Posterior cingulate gyrus (tissue), 11 donors: ENCODE results near the gene CNTNAP2.
A peak's percentile ranks its signal among the peaks of the same experiment; 100 is the strongest.

ENCODE experiments used
- DNase-seq, 10 donors: peaks; one replicate each; pipeline versions ENCODE4 v3.0.0 to v3.0.0-alpha.2; 2020 to 2021; ENCODE audit warnings: mixed read lengths in 3 of 10
- intact Hi-C: fragments of 100-400 bp; cut with DNase I; formaldehyde crosslinking; loops from one replicate; pipeline ENCODE4 v1.15.1; 2023

CNTNAP2 gene

DNA sequence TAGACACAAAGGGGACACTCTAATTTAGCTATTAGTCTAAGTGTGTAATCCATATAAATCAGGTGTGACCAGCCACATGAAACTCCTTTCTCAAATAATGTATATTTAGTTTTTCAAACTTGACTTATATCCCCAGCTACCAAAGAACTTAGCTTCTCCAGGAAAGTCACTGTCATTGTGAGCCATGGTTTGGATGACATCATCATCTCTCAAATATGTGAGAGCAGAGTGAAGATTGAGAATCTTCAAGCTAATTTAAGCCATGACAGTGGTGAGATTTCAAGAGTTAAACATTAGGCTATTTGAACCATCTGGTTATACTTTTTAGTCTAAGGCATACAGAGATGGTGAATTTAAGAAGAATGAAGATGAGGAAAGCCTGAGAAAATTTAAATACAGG, 1165.6 kb downstream of the CNTNAP2 start:
- intact Hi-C loops, result no loop called here
- no peak for DNase-seq

DNA sequence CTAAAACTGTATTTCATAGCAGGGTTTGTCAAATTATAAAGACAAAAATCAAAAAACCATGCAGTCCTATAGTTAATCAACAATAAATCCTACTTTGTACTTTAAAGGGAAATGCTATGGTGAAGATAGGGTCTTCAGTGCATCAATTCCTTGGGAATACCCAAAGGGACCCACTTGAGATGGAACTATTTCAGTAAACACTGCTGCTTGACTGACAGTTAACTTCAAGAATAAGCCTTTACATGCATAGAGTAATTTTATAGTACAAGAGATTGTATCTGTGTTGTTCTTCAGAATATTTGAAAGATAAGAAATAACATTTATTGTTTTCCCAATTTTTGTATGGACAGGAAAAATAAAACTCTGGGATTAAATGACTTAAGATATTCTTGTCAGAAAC, 1179.6 kb downstream of the CNTNAP2 start:
- no peak for DNase-seq
- intact Hi-C loops, result no loop called here

DNA sequence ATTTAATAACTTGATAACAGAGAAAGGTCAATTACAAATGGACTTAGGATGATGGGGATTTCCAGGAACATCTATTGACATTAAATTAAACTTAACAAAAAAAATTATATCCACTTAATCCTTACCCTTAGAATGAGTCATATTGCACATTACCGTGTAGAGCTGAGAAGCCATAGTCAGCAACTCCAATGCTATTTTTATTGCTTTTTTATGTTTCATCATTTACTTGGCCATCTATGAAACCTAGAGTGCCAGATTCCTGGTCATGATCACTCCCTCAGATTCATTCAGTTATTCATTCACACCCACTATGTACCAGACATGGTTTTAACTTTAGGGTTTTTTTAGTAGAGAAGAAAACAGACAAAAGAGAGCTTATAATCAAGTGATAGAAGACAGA, 1180.4 kb downstream of the CNTNAP2 start:
- DNase-seq, result no peak
- intact Hi-C loops, result no loop called here

DNA sequence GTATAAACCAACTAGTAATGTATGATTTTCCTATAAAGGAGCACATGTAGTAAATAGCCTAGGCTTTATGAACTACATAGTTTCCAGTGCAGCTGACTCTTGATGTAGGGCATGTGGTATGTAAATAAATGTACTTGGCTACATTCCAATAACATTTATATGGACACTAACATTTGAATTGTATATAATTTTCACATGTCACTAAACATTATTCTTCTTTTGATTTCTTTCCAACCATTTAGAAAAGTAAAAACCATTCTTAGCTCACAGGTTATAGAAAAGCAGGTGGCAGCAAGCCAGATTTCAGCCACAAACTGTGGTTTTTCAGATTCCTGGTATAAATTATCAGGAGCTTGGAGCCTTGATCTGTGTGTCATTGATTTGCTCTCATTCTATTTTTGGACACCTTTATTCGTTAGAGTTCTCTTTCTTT, 1182.0 kb downstream of the CNTNAP2 start:
- intact Hi-C loops, result no loop called here
- DNase-seq, result no peak

DNA sequence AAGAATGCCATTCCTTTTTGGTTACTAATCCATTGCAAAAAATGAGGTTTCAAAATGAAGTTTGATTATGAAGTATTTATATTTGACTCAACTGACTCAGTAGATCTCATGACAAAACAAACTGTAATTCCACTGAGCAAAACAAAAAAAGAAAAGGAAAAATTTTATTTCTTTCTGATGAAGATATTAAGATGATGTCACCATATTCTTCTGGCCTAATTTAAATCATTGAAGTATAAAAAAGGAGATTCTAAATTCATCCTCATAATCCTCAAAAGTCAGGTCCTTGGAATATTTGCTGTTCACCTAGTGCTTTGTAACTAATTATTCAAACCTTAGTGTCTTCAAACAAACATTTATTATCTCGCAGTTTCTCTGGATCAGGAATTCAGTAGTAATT, 1183.7 kb downstream of the CNTNAP2 start:
- no peak for DNase-seq
- intact Hi-C loops, result no loop called here

DNA sequence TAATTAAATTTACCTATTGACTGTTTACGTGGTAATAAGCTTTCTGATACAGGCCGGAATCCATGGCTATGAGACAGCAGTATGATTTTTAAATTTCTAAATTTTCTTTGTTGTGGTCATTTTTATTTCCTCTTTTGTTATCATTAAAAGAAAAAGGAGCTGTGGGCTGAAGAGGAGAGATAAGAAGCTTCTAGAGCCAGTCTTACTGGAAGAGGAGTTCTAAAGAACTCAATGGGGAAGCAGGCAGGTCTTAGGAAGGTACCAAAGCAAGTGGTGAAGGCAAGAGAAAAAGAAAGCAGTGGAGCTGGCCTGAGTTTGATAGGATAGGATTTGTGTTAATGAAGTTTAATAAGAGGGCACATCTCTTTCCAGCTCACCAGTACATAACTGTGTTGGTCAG, 1187.8 kb downstream of the CNTNAP2 start:
- DNase-seq, result no peak
- intact Hi-C loops, result no loop called here

DNA sequence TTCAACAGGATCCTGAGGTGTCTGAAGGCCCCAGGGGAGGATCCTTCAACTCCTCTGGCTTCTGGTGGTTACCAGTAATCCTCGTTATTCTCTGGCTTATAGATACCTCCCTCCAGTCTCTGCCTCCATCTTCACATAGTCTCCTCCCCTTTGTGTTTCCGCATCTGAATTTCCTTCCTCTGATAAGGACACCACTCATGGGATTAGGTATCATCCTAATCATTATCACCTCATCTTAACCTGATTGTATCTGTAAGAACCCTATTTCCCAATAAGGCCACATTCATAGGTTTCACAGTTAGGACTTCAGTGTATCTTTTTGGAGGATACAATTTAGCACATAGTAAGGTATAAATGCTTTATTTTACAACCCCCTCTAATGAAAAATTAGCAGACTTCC, 1189.2 kb downstream of the CNTNAP2 start:
- intact Hi-C loops, result no loop called here
- DNase-seq, result no peak

DNA sequence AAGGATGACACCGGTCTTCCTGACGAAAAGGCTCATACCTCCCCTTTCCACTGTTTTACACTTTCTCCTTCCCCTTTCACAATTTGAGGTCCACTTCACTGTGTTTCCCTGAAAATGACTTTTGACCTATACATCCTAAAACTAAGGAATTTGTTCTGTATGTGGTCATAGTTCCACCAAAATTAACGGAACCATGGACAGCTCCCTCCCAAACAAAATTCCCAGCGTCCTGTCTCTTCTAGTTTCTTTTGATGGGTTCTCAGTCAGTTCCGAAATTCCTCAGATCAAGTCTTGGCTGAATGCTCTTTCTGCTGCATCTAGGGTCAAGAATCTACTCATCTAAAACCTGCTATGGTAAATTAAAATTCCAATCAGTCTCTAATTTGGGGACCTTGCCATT, 1191.9 kb downstream of the CNTNAP2 start:
- intact Hi-C loops, result no loop called here
- DNase-seq, result no peak

DNA sequence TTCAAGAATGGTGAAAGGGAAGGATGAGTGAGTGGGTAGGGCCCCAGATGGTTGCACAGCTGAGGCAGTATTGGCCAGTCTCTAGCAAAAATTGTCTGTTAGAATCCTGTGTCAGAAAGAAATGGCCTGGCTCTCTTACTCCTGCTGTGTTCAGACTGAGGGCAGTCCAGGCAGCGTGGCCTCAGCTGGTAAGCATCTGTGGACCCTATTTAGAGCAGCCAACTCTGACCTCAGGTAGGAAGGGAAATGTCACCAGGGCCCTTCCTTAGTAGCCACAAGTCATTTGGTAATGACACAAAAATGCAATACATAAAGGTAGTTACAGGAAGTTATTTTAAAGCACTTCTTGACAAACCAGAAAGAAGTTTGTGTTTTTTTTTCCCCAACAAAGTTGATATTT, 1194.7 kb downstream of the CNTNAP2 start:
- intact Hi-C loops, result no loop called here
- DNase-seq, result peak in 1 of 10 donors; percentile 52

DNA sequence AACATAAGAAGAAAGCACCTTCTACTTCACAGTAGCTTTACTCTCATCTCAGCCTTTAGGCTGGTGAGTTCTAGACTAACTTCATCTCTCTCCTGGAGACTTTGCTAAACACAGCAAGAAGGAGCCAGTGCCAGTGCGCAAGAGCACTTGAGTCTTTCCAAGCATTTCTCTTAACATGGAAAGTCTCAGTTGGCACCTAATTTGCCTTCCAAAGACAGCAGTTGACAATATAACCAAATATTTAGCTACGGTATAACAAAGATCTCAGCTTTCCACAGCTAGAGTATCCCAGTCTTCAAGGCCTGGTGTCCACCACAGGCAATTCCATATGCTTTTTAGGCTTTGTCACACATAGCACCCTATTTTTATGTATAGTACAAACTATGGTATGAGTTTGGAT, 1204.9 kb downstream of the CNTNAP2 start:
- no peak for DNase-seq
- intact Hi-C loops, result no loop called here

DNA sequence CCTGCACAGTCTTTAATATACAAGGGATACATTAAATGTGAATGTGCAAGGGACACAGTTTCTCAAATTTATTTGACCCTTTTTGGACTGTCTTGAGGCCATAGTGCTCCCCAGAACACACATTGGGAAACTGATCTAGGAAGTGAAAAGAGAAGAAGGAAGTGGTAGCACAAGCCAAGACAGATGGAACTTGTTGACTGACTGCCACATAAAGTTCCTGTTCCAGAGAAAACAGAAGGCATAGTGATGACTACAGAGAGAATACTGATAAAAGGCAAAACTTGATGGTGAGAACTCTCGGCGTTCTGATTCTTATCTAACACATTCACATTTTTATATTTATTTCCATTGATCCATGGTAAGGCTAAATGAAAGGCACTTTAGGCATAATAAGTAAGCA, 1216.4 kb downstream of the CNTNAP2 start:
- intact Hi-C loops, result no loop called here
- DNase-seq, result no peak

DNA sequence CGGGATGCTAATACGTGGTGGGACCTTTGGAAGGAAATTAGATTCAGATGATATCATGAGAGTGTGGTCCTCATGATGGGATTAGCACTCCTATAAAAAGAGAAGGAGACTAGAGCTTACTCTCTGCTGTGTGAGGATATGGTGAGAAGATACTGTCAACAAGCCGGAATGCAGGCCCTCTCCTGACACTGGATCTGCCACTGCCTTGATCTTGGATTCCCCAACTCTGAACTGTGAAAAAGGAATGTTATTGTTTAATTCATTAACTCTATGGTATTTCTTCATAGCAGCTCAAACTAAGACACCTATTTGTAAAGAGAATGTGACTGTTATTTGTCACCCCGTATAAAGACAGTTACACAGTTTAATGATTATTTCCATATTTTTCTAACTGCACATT, 1246.5 kb downstream of the CNTNAP2 start:
- intact Hi-C loops, result no loop called here

DNA sequence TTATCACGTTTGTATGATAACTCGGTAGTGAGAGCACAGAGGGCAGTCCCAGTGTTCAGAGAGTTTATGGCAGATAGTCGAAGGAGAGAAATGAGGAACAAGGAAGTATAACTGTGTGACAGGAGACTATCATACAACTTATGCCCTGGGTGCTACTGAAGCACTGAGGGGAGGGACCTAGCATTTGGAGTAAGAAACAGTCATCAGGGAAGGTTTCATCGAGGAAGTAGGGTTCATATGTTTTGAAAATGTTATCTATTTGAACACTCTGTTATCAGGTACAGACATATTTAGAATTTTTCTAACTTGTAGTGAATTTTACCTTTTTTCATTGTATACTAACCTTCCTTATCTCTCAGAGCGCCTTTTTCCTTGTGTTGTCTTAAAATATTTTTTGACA, 1259.6 kb downstream of the CNTNAP2 start:
- DNase-seq, result no peak
- intact Hi-C loops, result no loop called here

More for the DNA sequence above, 1246.5 kb downstream of the CNTNAP2 start:
- no peak for DNase-seq

DNA sequence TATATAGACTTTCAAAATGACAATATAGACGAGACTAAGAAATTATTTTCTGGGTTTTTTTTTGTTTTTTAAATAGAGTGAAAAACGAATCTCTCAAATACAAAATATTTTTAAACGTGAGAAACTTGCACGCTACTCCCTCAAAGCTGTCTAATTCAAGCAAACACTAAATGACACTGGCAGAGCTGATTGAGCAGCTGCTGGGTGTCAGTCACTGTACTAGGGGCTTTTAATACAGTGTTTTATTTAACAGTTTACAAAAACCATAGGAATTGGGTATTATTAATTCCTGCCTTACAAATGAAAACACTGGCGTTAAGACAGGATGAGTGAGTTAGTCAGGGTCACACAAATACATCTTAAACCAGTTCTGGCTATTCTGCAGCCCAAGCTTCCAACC, 1264.3 kb downstream of the CNTNAP2 start:
- DNase-seq, result no peak
- intact Hi-C loops, result no loop called here

DNA sequence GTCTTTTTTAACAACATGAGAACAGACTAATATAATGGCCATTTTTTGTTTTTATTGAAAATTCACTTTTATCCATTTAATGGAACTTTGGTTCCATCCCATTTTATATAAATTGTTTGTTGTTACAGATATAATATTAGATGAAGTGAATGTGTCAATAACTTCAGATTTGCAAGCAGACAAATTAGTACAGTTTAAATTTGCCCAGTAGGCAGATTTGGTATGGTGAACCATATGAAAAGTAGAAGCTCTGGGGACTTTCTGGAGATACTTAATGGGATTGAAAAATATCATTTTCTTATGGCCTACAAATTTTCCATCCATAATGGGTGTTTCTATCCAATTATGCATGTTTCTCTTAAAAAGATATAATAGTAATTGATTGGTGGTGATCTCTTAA, 1277.7 kb downstream of the CNTNAP2 start:
- no peak for DNase-seq
- intact Hi-C loops, result no loop called here

DNA sequence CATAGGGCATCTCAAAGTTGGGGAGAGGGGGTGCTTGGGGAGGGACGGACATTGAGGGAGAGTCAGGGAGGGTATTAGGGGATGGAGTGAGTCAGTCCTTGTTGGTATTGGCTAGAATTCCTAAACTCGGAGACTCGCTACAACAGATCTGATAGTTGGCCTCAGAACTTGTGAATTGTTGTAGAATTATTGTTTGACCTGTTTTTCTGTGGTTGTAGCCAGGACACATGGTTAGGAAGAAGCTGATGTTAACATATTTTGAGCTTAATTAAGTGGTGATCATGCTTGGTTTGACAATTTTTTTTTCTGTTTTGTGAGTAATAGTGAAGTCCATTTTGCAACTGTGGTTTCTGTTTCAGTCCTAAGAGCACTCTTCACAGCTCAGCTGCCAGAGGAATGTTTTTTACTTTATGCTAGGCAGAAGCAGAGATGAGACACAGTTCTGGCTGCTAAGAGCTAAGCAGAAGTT, 1283.7 kb downstream of the CNTNAP2 start:
- DNase-seq, result no peak
- intact Hi-C loops, result no loop called here

DNA sequence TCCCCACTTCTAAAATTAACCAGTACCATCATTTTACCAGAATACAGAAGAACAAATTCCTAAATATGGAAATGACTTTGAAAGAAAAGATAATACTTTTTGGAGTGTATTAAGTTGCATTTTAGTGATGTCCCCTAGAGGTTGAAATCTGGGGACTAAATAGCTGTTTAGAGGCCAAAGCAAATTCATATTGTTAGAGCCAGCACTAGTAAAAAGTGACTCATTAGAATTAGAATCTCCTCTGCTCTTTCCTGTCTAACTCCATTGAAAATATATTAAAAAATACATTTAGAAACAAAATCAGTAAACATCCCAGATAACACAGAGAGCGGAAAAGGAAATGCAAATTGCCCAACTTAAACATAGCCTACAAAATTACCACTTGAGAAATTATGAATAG, 1284.3 kb downstream of the CNTNAP2 start:
- intact Hi-C loops, result no loop called here
- DNase-seq, result no peak

DNA sequence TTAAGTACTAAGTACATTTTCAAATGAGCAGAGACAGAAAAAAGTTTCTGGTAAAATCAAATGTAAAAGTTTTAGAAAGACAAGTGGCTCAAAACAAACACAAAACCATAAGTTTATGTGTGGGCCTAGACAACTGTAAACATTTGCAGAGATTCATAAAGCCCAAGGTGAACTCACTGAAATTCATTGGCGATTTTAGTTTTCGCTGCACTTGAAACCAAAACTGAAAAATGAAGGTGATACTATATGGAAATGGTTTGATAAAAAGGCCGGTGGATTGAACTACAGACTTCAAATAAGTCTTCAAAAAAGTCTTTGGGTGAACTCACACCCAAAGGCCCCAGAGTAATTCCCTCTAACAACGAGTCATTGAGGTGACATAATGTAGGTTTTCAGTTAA, 1289.0 kb downstream of the CNTNAP2 start:
- no peak for DNase-seq
- intact Hi-C loops, result no loop called here

DNA sequence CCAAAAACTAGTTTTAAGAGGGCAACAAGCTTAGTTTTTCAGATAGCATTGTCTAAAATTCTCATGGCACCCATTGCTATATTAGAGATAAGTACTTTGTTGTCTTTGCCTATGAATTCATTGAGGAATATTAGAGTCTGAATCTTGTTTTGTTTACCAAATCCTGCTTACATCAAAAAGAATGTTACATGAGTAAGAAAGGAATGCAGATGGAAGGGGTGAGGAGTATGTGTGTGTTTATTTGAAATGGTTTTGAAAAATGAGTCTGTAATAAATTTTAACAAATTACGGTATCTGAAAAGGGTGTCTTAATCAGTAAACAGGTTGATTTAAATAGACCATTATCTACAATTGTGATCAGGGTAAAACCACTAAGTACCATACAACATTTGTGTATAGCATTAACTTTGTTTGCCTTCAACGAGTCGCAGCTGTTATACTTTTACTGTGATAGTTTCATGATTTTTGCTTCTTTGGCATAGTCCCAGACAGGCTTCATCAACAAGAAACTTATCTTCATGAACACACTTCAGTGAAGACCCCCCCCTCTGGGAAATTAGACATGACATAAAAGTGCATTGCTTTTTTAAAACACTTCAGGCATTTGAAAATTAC, 1290.0 kb downstream of the CNTNAP2 start:
- no peak for DNase-seq
- intact Hi-C loops, result no loop called here

DNA sequence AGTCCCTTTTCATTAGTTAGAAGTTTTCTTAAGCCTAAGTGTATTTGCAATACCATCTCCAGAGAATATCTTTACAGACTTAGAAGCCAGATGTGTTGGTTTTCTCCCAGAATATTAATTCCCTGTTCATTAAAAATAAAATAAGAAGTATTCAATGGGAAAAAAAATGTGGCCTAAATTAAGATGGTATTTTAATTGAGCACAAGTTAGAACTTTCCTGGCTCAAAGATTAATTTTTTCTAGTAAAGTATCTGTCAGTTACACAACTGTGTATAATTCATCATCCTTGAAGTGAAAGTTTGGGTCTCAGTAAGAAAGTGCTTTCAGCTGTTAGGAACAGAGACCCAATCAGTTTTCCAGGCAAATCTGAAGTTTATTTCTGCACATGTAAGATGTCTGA, 1294.5 kb downstream of the CNTNAP2 start:
- intact Hi-C loops, result no loop called here
- no peak for DNase-seq

DNA sequence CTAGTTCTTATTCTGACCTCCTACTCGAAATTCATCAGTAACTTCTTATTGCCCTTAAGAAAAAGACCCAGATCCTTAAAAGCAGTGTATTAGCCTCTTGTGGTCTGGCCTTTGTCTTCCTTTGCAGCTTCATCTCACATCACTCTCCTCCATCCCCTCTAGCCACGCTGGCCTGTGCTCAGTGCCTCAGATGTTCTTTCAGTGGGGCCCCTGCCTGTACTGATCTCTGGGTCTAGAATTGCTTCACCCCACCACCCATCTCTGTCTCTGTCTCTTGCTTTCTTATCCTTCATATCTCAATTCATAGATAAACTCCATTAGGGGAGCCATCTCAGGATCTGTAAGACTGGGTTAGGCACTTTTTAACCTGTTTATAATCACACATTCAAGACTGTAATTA, 1295.5 kb downstream of the CNTNAP2 start:
- intact Hi-C loops, result no loop called here
- no peak for DNase-seq

DNA sequence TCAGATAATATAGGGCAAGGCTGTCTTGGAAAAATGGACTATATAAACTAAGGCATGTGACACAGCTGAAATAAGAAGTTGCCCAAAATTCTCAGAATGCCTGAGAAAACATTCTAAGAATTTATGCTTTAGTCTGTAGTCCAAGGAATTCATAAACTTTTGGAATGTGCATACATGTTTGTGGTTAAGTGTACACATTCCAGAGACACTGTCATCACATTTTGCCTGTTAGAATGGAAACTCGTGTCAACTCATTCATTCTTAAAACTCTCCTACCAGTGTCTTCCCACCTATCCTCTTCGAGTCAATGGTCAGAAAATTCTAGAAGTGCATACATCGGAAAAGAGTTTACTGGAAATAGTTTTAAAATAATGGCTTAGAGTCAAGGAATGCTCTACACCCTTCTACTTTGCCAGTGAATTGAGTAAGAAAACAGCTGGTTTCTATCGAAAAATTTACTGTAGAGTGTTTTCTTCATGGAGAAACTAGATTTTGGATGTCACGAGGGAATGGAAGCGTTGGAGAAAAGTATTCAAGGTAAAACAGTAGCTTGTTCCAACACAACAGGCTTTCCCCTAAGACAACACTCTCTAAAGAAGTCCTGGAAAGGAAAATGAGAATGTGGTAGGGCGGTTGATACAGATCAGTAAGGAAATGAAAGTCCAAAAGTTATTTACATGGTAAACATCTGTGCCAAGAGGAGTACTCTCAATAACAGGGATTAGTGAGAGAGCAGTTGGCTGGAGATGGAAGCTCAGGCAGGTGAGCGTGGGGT, 1296.4 kb downstream of the CNTNAP2 start:
- DNase-seq, result no peak
- intact Hi-C loops, result no loop called here

DNA sequence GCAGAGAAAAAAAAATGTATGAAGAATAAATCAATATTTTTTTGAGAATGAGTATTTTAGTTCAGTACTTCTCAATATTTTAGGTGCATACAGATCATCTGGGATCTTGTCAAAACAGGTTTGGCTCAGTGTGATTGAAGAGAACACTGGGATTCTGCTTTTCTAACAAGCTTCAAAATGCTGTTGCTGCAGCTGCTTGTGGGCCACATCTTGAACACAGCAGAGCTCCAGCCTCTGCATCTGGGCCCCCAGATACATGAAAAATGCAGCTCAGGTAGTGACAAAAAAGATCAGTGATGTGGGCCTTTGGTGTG, 1296.9 kb downstream of the CNTNAP2 start:
- intact Hi-C loops, result no loop called here
- no peak for DNase-seq
